ENCODE measurements around the gene NOXA1.

NOXA1 gene

DNA sequence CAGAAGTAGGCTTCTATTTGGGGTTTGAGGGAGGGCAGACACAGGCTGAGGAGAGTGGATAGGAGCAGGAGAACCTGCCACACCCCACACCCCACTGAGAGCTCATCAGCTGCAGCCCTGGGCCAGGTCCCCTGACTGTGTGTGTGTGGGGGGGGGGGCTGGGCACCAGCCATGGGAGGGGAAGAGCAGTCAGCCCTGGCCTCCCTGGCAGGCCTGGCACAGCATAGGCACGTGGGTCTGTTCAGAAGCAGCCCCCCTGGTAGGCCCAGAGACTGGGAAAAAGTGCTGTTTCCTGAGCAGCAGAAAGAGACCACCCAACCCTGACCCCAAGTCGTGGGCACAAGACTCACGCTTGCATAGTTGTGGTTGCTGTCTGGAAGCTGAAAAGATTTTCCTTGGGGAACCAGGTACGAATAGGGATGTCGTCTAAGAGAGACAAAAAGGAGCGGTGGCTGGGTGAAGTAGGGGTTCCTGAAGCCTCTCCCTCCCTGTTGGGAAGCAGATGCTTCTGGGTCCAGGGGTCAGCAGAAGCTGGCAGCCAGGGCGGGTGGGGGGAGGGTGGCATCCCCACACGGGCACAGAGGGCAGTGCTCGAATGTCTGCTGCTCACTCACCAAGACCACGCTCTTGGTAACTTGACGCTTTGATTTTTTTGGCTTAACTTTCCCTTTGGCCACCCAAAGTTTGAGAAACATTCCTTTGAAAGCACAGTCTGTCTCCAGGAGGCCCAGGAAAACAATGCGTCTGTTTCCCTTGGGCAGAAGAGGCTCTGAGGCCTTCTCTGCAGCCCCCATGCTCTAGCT, 33.1 kb downstream of the NOXA1 start:
- TF ChIP-seq, protein P1, sequence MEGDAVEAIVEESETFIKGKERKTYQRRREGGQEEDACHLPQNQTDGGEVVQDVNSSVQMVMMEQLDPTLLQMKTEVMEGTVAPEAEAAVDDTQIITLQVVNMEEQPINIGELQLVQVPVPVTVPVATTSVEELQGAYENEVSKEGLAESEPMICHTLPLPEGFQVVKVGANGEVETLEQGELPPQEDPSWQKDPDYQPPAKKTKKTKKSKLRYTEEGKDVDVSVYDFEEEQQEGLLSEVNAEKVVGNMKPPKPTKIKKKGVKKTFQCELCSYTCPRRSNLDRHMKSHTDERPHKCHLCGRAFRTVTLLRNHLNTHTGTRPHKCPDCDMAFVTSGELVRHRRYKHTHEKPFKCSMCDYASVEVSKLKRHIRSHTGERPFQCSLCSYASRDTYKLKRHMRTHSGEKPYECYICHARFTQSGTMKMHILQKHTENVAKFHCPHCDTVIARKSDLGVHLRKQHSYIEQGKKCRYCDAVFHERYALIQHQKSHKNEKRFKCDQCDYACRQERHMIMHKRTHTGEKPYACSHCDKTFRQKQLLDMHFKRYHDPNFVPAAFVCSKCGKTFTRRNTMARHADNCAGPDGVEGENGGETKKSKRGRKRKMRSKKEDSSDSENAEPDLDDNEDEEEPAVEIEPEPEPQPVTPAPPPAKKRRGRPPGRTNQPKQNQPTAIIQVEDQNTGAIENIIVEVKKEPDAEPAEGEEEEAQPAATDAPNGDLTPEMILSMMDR (IDR thresholded peaks at IDR 0.05; ENCODE audit: extremely low read depth, insufficient read depth, missing control alignments), result no peak
- in situ Hi-C loops (cut with MboI; ENCODE audit: low pct_unique_long_range_greater_than_20kb, low sequenced_read_pairs, unreplicated experiment), result no loop called here
- no peak for DNase-seq (ENCODE audit: low spot score)

DNA sequence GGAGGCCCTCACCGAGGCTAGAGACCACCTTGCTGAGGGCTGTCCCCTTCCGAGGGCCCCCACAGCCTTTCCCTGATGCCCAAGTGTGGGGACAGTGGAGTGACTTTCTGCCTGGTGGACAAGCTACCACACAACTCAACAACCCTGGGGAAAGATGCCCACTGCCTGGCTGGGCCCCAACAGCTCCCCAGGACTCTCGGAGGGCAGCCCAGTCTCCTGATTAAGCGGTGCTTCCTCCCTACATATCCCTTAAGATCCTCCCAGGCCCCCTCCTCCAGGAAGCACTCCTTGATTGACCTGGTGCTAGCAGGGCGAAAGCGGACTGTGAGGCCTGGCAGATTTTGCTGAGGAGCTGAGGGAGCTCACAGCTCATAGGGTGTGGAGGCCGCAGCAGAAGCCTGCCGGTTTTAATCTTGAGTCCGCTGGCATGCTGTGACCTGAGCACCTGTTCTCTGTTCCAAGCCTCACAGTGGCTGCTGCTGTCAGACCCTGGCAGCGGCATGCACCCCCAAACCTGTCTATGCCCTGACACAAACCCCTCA, 33.7 kb downstream of the NOXA1 start:
- in situ Hi-C loops (cut with MboI; ENCODE audit: low pct_unique_long_range_greater_than_20kb, low sequenced_read_pairs, unreplicated experiment), result no loop called here
- no peak for DNase-seq (ENCODE audit: low spot score)
- TF ChIP-seq, protein P1 (IDR thresholded peaks at IDR 0.05; ENCODE audit: extremely low read depth, insufficient read depth, missing control alignments), result no peak

DNA sequence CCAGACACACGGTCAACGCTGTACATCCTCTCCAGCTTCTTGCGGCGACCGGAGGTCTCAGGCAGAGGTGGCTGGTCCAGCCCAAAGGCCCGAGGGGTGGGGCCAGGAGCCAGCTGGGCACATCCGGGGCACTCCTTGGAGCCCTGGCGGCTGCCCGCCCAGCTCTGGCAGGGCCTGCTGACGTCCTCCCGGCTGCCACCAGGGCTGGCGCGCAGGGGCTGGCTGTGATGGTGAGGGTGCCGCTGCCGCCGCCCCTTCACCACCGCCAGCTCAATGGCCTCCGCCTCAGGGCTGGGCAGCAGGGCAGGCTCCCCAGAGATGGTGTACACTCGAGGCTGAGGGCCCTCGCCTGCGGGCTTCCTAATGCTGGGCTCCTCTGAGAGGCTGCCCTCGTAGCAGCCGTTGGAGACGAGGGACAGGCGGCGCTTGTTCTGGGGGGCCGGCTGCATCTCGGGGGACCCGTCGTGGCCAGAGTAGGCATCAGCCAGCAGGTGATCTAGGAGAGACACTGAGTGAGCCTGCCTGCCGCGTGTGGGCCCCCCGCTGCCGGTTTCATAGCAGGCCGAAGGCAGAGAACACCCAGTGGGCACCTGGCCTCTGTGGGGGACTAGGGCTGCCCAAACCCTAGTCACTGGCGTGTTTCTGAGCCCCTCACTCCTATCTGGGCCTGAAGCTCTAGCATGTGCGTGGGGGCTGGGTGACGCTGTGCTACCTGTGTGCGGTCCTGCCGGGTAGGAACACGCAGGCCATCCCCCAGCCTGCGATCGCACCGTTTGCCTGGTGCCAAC, 34.4 kb downstream of the NOXA1 start:
- in situ Hi-C loops (cut with MboI; ENCODE audit: low pct_unique_long_range_greater_than_20kb, low sequenced_read_pairs, unreplicated experiment), result no loop called here
- DNase-seq (ENCODE audit: low spot score), result no peak
- TF ChIP-seq, protein P1 (IDR thresholded peaks at IDR 0.05; ENCODE audit: extremely low read depth, insufficient read depth, missing control alignments), result no peak

DNA sequence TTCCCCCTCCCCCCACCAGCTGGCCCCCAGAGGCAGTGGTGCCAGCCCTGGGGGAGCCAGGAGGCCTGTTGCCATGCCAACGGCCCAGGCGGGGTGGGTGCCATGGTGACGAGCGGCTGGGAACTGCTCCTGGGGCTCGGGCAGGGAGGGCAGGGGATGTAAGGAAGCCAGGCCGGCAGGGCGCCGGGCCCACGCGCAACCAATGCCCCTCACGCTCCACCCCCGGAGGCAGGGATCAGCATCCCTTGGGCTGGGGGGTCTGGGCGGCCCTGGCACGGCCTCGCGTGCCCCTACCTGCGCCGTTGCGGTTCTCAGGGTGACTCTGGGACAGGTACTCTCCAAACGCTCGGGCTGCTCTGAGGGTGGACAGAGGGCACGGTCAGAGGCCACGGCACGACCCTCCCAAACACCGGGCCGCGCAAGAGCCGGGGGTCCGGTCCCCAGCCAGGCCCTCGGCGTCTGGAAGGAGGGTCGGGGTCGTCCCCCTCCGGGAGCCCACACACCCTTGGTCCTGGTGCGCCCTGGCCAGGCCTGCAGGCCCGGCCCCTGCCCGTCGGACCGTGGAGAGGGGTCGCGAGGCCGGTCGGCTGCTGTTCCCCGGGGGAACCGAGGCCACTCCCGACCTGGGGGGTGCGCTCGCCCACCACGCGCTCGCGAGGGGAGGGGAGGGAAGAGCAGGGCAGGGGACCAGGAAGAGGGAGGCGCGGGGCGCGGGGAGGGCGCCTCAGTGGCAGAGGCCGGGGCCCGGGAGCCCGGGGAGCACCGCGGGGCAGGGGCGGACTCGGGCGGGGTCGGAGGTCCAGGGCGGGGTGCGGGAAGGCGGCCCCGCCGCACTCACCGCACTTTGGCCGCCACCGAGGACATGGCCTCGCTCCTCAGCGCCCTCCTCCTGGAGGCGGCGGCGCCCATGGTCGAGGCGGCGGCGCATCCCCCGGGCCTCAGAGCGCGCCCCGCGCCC, 35.3 kb downstream of the NOXA1 start:
- no peak for DNase-seq (ENCODE audit: low spot score)
- in situ Hi-C loops (cut with MboI; ENCODE audit: low pct_unique_long_range_greater_than_20kb, low sequenced_read_pairs, unreplicated experiment), result no loop called here
- TF ChIP-seq, protein P1 (IDR thresholded peaks at IDR 0.05; ENCODE audit: extremely low read depth, insufficient read depth, missing control alignments), result no peak

DNA sequence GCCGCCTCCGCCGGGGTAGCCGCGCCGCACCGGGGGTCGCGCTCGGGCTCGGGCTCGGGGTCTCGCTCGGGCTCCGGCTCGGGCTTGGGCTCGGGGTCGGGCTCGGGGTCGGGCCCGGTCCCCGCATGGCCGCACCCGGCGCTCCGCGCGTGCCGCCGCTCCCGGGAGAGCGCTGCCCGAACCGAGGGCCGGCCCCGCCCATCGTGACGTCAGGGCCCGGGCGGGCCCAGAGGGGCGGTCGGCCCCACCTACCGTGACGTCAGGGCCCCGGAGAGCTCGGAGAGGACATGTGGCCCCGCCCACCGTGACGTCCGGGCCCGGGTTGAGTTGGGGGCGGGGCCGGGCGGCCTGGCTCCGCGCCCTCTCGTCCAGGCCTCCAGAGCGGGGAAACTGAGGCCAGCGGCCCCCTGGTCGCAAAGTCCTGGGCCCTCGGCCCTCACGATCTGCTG, 36.0 kb downstream of the NOXA1 start, which contains the start of gene NSMF:
Gene NSMF (minus strand): TSS at position 183 of the 449 bp plus-strand sequence. CDS start 232 bp downstream, outside the sequence.
- in situ Hi-C loops (cut with MboI; ENCODE audit: low pct_unique_long_range_greater_than_20kb, low sequenced_read_pairs, unreplicated experiment), result no loop called here
- TF ChIP-seq, protein P1 (IDR thresholded peaks at IDR 0.05; ENCODE audit: extremely low read depth, insufficient read depth, missing control alignments), result no peak
- peak; percentile 100 for DNase-seq (ENCODE audit: low spot score)

Measured in GM13977 (cell line).